ENCODE measurements around the gene TUBB2B.

DNA sequence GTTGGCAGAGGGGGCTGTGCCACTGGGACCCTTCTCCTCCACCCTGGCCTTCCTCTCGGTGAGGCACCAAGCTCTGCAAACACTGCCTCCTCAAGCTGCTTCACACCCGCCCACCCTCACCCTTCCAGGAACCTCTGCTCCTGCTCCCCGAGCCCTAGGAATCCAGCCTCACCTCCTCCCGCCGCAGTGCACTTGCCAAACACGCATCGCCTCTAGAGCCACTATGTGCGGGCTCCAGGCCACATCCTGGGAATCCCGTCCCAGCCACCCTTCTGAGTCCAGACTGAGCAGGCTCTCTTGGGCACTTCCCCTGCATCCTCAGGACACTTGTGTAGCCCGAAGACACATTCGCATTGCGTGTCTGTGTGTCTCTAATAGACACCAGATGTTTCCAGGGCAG is 49.8 kb upstream of the TUBB2B start:
- TF ChIP-seq, protein P1, sequence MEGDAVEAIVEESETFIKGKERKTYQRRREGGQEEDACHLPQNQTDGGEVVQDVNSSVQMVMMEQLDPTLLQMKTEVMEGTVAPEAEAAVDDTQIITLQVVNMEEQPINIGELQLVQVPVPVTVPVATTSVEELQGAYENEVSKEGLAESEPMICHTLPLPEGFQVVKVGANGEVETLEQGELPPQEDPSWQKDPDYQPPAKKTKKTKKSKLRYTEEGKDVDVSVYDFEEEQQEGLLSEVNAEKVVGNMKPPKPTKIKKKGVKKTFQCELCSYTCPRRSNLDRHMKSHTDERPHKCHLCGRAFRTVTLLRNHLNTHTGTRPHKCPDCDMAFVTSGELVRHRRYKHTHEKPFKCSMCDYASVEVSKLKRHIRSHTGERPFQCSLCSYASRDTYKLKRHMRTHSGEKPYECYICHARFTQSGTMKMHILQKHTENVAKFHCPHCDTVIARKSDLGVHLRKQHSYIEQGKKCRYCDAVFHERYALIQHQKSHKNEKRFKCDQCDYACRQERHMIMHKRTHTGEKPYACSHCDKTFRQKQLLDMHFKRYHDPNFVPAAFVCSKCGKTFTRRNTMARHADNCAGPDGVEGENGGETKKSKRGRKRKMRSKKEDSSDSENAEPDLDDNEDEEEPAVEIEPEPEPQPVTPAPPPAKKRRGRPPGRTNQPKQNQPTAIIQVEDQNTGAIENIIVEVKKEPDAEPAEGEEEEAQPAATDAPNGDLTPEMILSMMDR (IDR thresholded peaks at IDR 0.05; ENCODE audit: low read depth, low read length): no peak
- no peak for TF ChIP-seq EZH2phosphoT487 (IDR thresholded peaks at IDR 0.05; ENCODE audit: low read depth)
